HL-60 (cell line): ENCODE measurements around the gene NOS2.

ENCODE experiments used
- DNase-seq, 2 experiments: peaks; one replicate each; pipeline ENCODE4 v3.0.0-alpha.2; 2010 to 2020; ENCODE audit warnings: low read depth in 1 of 2, low spot score in 1 of 2
- H3K27ac ChIP-seq: fragments of 250-450 bp; sonication (Bioruptor Pico); replicated peaks from 2 replicates; pipeline ENCODE4 v1.5.1; 2020; ENCODE audit warnings: mild to moderate bottlenecking, moderate library complexity
- H3K27me3 ChIP-seq: fragments of 250-450 bp; sonication (Bioruptor Pico); 2 replicates; pipeline ENCODE4 v1.5.1; 2021; ENCODE audit warnings: mild to moderate bottlenecking, moderate library complexity; ENCODE audit not compliant: insufficient read depth, poor library complexity, severe bottlenecking
- H3K4me3 ChIP-seq: replicated peaks from 2 replicates; pipeline ENCODE4 v1.5.1; 2011; ENCODE audit warnings: mild to moderate bottlenecking, control low read depth, low read length; ENCODE audit not compliant: insufficient read depth
- CTCF ChIP-seq: IDR thresholded peaks from one replicate; pipeline ENCODE4 v1.5.1; 2011; ENCODE audit warnings: low read length, control low read depth, inconsistent platforms; ENCODE audit not compliant: insufficient read depth
- GABPA ChIP-seq: IDR thresholded peaks from 2 replicates; pipeline ENCODE4 v1.6.1; 2012; ENCODE audit warnings: low read depth
- POLR2AphosphoS5 ChIP-seq: IDR thresholded peaks from 2 replicates; pipeline ENCODE4 v1.6.1; 2012; ENCODE audit warnings: low read depth
- REST ChIP-seq: IDR thresholded peaks from 2 replicates; pipeline ENCODE4 v1.6.1; 2012; ENCODE audit warnings: low read depth; ENCODE audit not compliant: insufficient replicate concordance
- SPI1 ChIP-seq: IDR thresholded peaks from 2 replicates; pipeline ENCODE4 v1.6.1; 2012; ENCODE audit warnings: low read depth, mild to moderate bottlenecking, borderline replicate concordance

Gene NOS2

GRCh38 chr17:27782791-27783206 lies 17.5 kb downstream of the NOS2 start:
- H3K27me3 ChIP-seq: no peaks in the 10 kb centered on the region
- H3K4me3 ChIP-seq: no peak overlapping the region
- TF ChIP-seq GABPA (no peak), SPI1 (no peak), POLR2AphosphoS5 (no peak), CTCF (no peak), REST (no peak)
- no peak overlapping the region for H3K27ac ChIP-seq
- peak; percentile 33 to 56 for DNase-seq

- no peak for DNase-seq
- TF ChIP-seq SPI1 (no peak), REST (no peak), CTCF (no peak), POLR2AphosphoS5 (no peak), GABPA (no peak)
- no peak overlapping the region for H3K27ac ChIP-seq
- no peak overlapping the region for H3K4me3 ChIP-seq
- H3K27me3 ChIP-seq: no peaks in the 10 kb centered on the region
These were observed 19.4 kb downstream of the NOS2 start for GRCh38 chr17:27780828-27781404.

GRCh38 chr17:27780092-27780827 lies 20.1 kb downstream of the NOS2 start:
- no peak for TF ChIP-seq REST
- no peak for TF ChIP-seq GABPA
- TF ChIP-seq SPI1: no peak
- no peak for TF ChIP-seq POLR2AphosphoS5
- no peak for TF ChIP-seq CTCF
- H3K4me3 ChIP-seq: no peak overlapping the region
- H3K27me3 ChIP-seq: no peaks in the 10 kb centered on the region
- no peak overlapping the region for H3K27ac ChIP-seq
- no peak for DNase-seq
